Activated CD8-positive, alpha-beta T cell treated with anti-CD3 and anti-CD28 coated beads for 36 hours (primary cell): ENCODE results near the gene NAT14. TPM values are rescaled to one million over a fixed set of nuclear protein-coding genes. Genes with fewer than 3 reads are reported as not detected.

Experiments used
- ATAC-seq: fragments of 200-7000 bp; cut with Tn5 transposase; one replicate; pipeline ENCODE4 v1.10.0; 2021; ENCODE audit warnings: mild to moderate bottlenecking, moderate library complexity
- CTCF ChIA-PET: fragments of 350-600 bp; sonication (Branson Sonifier 250); formaldehyde crosslinking; loops from one replicate; lab custom pipeline; 2021; ENCODE audit warnings: antibody characterized with exemption; lab: Charles Lee
- POLR2A ChIA-PET: fragments of 350-600 bp; sonication (Branson Sonifier 250); formaldehyde crosslinking; loops from one replicate; lab custom pipeline; 2021; ENCODE audit warnings: antibody characterized with exemption; lab: Charles Lee
- DNase-seq: peaks from one replicate; pipeline ENCODE4 v3.0.0-alpha.2; 2020
- H3K27ac Mint-ChIP-seq: one replicate; pipeline ENCODE4 v1.8.0; 2021; ENCODE audit warnings: mild to moderate bottlenecking, mixed read lengths
- H3K27me3 Mint-ChIP-seq: one replicate; pipeline ENCODE4 v1.8.0; 2021; ENCODE audit warnings: mixed read lengths
- H3K36me3 Mint-ChIP-seq: one replicate; pipeline ENCODE4 v1.8.0; 2021; ENCODE audit warnings: low read depth, mixed read lengths
- H3K4me1 Mint-ChIP-seq: one replicate; pipeline ENCODE4 v1.8.0; 2021; ENCODE audit warnings: low read depth, mixed read lengths
- H3K4me3 Mint-ChIP-seq: one replicate; pipeline ENCODE4 v1.8.0; 2021; ENCODE audit warnings: mild to moderate bottlenecking, moderate library complexity, mixed read lengths
- H3K9me3 Mint-ChIP-seq: one replicate; pipeline ENCODE4 v1.8.0; 2021; ENCODE audit warnings: mixed read lengths
- intact Hi-C: fragments of 100-400 bp; cut with micrococcal nuclease; formaldehyde crosslinking; loops from one replicate; pipeline ENCODE4 v1.10.0; 2022
- total RNA-seq, 2 experiments: library from RNA; stranded (reverse); gene quantifications; one replicate each; pipeline ENCODE4 v1.2.3, GENCODE V29; 2021
- TF ChIP-seq, protein P1 (sequence below): fragments of 200-600 bp; IDR thresholded peaks from one replicate; pipeline ENCODE4 v1.8.0; 2022; ENCODE audit warnings: antibody characterized with exemption, mild to moderate bottlenecking

The NAT14 gene
- total RNA-seq, 2 experiments from 2014 or later = 18.9 to 19.9 TPM

DNA sequence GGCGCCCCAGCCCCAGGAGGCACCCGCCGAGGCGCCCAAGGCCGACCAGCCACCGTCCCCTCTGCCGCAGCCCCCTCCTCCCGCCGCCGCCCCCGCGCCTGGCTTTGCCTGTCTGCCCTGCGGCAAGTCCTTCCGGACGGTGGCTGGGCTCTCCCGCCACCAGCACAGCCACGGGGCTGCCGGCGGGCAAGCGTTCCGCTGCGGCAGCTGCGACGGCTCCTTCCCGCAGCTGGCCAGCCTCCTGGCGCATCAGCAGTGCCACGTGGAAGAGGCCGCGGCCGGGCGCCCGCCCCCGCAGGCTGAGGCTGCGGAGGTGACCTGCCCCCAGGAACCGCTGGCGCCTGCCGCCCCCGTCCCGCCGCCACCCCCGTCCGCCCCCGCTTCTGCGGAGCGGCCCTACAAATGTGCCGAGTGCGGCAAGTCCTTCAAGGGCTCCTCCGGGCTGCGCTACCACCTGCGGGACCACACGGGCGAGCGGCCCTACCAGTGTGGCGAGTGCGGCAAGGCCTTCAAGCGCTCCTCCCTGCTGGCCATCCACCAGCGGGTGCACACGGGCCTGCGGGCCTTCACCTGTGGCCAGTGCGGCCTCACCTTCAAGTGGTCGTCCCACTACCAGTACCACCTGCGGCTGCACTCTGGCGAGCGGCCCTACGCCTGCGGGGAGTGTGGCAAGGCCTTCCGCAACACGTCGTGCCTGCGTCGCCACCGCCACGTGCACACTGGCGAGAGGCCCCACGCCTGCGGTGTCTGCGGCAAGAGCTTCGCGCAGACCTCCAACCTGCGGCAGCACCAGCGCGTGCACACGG is 2.6 kb upstream of the NAT14 start:
- Mint-ChIP-seq H3K27ac (no peak overlapping the region), H3K4me3 (no peak overlapping the region), H3K4me1 (peaks cover 37% of the 10 kb centered on the region), H3K36me3 (no peaks in the 10 kb centered on the region), H3K27me3 (no peaks in the 10 kb centered on the region), H3K9me3 (no peaks in the 10 kb centered on the region)
- intact Hi-C loops = no loop called here
- no peak for ATAC-seq
- POLR2A ChIA-PET = interaction anchor here (0.5 to 1.0 kb wide), 2 partner anchors 9 to 12 kb away, joined by 3 read pairs; no protein-coding TSS in a partner anchor
- TF ChIP-seq, protein P1, sequence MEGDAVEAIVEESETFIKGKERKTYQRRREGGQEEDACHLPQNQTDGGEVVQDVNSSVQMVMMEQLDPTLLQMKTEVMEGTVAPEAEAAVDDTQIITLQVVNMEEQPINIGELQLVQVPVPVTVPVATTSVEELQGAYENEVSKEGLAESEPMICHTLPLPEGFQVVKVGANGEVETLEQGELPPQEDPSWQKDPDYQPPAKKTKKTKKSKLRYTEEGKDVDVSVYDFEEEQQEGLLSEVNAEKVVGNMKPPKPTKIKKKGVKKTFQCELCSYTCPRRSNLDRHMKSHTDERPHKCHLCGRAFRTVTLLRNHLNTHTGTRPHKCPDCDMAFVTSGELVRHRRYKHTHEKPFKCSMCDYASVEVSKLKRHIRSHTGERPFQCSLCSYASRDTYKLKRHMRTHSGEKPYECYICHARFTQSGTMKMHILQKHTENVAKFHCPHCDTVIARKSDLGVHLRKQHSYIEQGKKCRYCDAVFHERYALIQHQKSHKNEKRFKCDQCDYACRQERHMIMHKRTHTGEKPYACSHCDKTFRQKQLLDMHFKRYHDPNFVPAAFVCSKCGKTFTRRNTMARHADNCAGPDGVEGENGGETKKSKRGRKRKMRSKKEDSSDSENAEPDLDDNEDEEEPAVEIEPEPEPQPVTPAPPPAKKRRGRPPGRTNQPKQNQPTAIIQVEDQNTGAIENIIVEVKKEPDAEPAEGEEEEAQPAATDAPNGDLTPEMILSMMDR = no peak
- DNase-seq = no peak
- CTCF ChIA-PET = no interaction called here

DNA sequence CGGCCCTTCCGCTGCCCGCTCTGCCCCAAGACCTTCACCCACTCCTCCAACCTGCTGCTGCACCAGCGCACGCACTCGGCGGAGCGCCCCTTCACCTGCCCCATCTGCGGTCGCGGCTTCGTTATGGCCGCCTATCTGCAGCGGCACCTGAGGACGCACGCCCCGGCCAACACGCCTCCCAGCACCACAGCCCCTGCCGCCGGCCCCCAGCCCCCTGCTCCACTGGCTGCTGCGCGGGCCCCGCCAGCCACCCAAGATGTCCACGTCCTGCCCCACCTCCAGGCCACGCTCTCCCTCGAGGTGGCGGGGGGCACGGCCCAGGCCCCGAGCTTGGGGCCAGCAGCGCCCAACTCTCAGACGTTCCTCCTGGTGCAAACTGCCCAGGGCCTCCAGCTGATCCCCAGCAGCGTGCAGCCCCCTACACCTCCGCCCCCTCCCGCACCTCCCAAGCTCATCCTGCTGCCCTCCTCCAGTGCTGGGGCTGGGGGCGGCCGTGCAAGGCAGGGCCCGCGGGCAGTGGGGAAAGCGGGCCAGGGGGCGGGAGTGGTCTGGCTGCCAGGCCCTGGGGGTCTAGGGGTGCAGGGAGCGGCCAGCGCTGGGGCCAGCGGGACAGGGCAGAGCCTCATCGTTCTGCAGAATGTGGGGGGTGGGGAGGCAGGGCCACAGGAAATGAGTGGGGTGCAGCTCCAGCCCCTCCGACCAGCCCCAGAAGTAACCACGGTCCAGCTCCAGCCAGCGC is 1.9 kb upstream of the NAT14 start:
- TF ChIP-seq, protein P1 = no peak
- DNase-seq (no peak), ATAC-seq (no peak)
- no peaks in the 10 kb centered on the region for H3K27me3 Mint-ChIP-seq
- intact Hi-C loops = no loop called here
- H3K36me3 Mint-ChIP-seq = no peaks in the 10 kb centered on the region
- no peak overlapping the region for H3K27ac Mint-ChIP-seq
- no peak overlapping the region for H3K4me3 Mint-ChIP-seq
- ChIA-PET POLR2A (interaction anchor here (0.5 to 1.0 kb wide), 2 partner anchors 8 to 12 kb away, joined by 3 read pairs; no protein-coding TSS in a partner anchor), CTCF (interaction anchor here (1.1 to 5.6 kb wide), 2 partner anchors 15 to 21 kb away, joined by 3 to 31 read pairs; no protein-coding TSS in a partner anchor)
- peaks cover 36% of the 10 kb centered on the region for H3K4me1 Mint-ChIP-seq
- no peaks in the 10 kb centered on the region for H3K9me3 Mint-ChIP-seq

DNA sequence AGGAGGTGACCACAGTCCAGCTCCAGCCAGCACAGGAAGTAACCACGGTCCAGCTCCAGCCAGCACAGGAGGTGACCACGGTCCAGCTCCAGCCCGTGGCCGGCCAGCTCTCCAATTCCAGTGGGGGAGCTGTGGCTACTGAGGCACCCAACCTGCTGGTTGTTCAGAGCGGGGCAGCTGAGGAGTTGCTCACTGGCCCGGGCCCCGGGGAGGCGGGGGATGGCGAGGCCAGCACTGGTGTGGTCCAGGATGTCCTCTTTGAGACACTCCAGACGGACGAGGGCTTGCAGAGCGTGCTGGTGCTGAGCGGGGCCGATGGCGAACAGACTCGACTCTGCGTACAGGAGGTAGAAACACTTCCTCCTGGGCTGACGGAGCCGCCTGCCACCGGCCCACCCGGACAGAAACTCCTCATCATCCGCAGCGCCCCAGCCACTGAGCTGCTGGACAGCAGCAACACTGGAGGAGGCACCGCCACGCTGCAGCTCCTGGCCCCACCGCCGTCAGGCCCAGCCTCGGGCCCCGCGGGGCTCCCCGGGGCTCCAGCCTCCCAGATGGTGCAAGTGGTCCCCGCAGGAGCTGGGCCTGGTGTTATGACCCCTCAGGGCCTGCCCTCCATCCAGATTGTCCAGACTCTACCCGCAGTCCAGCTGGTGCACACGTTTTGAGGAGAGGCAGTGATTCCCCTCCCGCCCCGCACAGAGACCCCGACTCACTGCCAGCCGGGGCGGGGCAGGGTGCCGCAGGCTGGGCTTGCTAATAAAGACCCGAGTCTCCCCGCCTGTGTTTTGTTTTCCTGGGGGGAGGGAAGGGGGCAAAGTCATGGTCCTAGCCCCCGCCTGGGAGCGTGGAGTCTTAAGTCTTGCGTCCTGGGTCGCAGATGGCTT is 1.0 kb upstream of the NAT14 start:
- Mint-ChIP-seq H3K27ac (no peak overlapping the region), H3K9me3 (no peaks in the 10 kb centered on the region), H3K27me3 (no peaks in the 10 kb centered on the region), H3K4me3 (peak overlapping the region; percentile 82), H3K36me3 (no peaks in the 10 kb centered on the region), H3K4me1 (peaks cover 30% of the 10 kb centered on the region)
- ChIA-PET CTCF (interaction anchor here (1.1 to 5.6 kb wide), 3 partner anchors 16 to 20 kb away, joined by 3 to 31 read pairs (median 10); no protein-coding TSS in a partner anchor), POLR2A (interaction anchor here (0.7 to 3.5 kb wide), 3 partner anchors 8 to 11 kb away, joined by 3 to 22 read pairs (median 3); partner anchors contain the start of gene ZNF628)
- ATAC-seq (no peak), DNase-seq (no peak)
- TF ChIP-seq, protein P1 = no peak
- intact Hi-C loops = no loop called here

DNA sequence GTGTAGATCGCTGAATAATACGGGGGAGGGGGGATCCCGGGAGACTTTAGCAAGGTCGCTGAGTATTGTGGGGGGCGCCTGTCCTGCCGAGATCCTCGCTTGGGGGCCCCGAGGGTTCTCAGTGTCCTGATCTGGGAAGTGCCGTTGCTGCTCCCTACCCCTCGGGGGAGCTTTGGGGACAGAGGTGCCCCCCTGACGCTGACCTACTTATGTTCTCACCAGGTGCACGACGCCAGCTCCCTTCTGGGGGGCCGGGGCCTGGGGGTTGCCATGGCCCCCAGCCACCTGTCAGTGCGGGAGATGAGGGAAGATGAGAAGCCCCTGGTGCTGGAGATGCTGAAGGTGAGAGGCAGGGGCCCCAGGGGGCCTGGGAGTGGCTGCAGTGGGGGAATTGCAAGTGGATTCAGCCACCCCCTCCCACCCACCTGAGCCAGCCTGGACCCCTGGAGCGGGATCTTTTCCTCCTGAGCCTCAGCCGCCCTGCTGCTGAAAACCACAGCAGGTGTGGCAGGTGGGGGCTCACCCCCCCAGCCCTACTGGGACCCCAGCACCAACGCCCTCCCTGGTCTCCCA is 537 bp downstream of the NAT14 start:
- peak overlapping the region; percentile 82 for H3K4me3 Mint-ChIP-seq
- CTCF ChIA-PET = interaction anchor here (0.9 to 5.6 kb wide), 4 partner anchors 9 to 121 kb away, joined by 3 to 31 read pairs (median 6); partner anchors contain the start of gene ZNF628
- ATAC-seq = peak; percentile 32
- no peaks in the 10 kb centered on the region for H3K27me3 Mint-ChIP-seq
- TF ChIP-seq, protein P1 = no peak
- DNase-seq = peak; percentile 46
- H3K4me1 Mint-ChIP-seq = peaks cover 19% of the 10 kb centered on the region
- POLR2A ChIA-PET = interaction anchor here (0.6 to 3.5 kb wide), 11 partner anchors 9 to 288 kb away, joined by 3 to 22 read pairs (median 4); partner anchors contain the start of genes UBE2S, ZNF579 and ZNF628
- peak overlapping the region; percentile 84 for H3K27ac Mint-ChIP-seq
- no peaks in the 10 kb centered on the region for H3K9me3 Mint-ChIP-seq
- no peaks in the 10 kb centered on the region for H3K36me3 Mint-ChIP-seq
- intact Hi-C loops = no loop called here
